ENCODE data around the gene PITPNM3.

The PITPNM3 gene

GRCh38 chr17:6525141-6525540, 31.2 kb downstream of the PITPNM3 start:
- DNase-seq, result no peak

- no peak for DNase-seq
Measured at GRCh38 chr17:6524520-6524919, 31.8 kb downstream of the PITPNM3 start.

GRCh38 chr17:6523809-6524355, 32.5 kb downstream of the PITPNM3 start:
- no peak for DNase-seq

GRCh38 chr17:6523330-6523729, 33.0 kb downstream of the PITPNM3 start:
- no peak for DNase-seq

- no peak for DNase-seq
Measured at GRCh38 chr17:6521586-6521985, 34.8 kb downstream of the PITPNM3 start.

- DNase-seq, result no peak
Measured at GRCh38 chr17:6517062-6517461, 39.3 kb downstream of the PITPNM3 start.

GRCh38 chr17:6514371-6514770, 42.0 kb downstream of the PITPNM3 start:
- no peak for DNase-seq

GRCh38 chr17:6512552-6512951, 43.8 kb downstream of the PITPNM3 start:
- no peak for DNase-seq

GRCh38 chr17:6510321-6510977, 45.9 kb downstream of the PITPNM3 start:
- no peak for DNase-seq

GRCh38 chr17:6509921-6510320, 46.4 kb downstream of the PITPNM3 start:
- no peak for DNase-seq

- no peak for DNase-seq
Measured at GRCh38 chr17:6509031-6509771, 47.2 kb downstream of the PITPNM3 start.

- DNase-seq, result no peak
Measured at GRCh38 chr17:6508519-6509030, 47.8 kb downstream of the PITPNM3 start.

- no peak for DNase-seq
Measured at GRCh38 chr17:6508016-6508415, 48.3 kb downstream of the PITPNM3 start.

- no peak for DNase-seq
Measured at GRCh38 chr17:6507535-6507934, 48.8 kb downstream of the PITPNM3 start.

- no peak for DNase-seq
Measured at GRCh38 chr17:6506679-6507231, 49.6 kb downstream of the PITPNM3 start.

- no peak for DNase-seq
Measured at GRCh38 chr17:6505425-6506142, 50.8 kb downstream of the PITPNM3 start.

- DNase-seq, result no peak
Measured at GRCh38 chr17:6503641-6504195, 52.6 kb downstream of the PITPNM3 start.

- DNase-seq, result no peak
Measured at GRCh38 chr17:6502871-6503509, 53.4 kb downstream of the PITPNM3 start.

GRCh38 chr17:6502142-6502541, 54.2 kb downstream of the PITPNM3 start:
- DNase-seq, result no peak

GRCh38 chr17:6501359-6501758, 55.0 kb downstream of the PITPNM3 start:
- no peak for DNase-seq

GRCh38 chr17:6498901-6499540, 57.3 kb downstream of the PITPNM3 start:
- no peak for DNase-seq

- DNase-seq, result no peak
Measured at GRCh38 chr17:6498356-6498755, 58.0 kb downstream of the PITPNM3 start.
